D721Med (cell line): ENCODE results near the gene ST6GAL1.

ENCODE experiments used
- DNase-seq: peaks from one replicate; pipeline ENCODE4 v3.0.0; 2011; ENCODE audit warnings: low spot score; ENCODE audit not compliant: insufficient read length
- FAIRE-seq: peaks from 2 replicates; lab custom pipeline; 2011; peaks lifted over from hg19 to GRCh38; lab: Jason Lieb, UNC
- TF ChIP-seq, protein P1 (sequence below): IDR thresholded peaks from 2 replicates; pipeline ENCODE4 v1.5.1; 2012; ENCODE audit warnings: mild to moderate bottlenecking, control low read depth; ENCODE audit not compliant: insufficient read depth; ENCODE audit errors: missing control alignments

Gene ST6GAL1

DNA sequence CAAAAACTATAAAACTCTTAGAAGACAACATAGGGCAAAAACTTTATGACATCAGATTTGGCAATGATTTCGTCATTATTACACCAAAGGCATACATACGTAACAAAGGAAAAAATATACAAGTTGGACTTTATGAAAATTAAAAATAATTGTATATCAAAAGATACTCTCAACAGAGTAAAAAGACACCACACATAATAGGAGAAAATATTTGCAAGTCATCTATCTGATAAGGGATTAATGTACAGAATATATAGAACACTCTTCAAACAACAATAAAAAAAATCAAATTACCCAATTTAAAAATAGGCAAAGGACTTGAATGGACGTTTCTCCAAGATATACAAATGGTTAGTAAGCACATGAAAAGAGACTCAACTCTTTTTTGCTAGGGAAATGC is 131.4 kb downstream of the ST6GAL1 start:
- no peak for FAIRE-seq
- no peak for DNase-seq
- TF ChIP-seq, protein P1, sequence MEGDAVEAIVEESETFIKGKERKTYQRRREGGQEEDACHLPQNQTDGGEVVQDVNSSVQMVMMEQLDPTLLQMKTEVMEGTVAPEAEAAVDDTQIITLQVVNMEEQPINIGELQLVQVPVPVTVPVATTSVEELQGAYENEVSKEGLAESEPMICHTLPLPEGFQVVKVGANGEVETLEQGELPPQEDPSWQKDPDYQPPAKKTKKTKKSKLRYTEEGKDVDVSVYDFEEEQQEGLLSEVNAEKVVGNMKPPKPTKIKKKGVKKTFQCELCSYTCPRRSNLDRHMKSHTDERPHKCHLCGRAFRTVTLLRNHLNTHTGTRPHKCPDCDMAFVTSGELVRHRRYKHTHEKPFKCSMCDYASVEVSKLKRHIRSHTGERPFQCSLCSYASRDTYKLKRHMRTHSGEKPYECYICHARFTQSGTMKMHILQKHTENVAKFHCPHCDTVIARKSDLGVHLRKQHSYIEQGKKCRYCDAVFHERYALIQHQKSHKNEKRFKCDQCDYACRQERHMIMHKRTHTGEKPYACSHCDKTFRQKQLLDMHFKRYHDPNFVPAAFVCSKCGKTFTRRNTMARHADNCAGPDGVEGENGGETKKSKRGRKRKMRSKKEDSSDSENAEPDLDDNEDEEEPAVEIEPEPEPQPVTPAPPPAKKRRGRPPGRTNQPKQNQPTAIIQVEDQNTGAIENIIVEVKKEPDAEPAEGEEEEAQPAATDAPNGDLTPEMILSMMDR = no peak

DNA sequence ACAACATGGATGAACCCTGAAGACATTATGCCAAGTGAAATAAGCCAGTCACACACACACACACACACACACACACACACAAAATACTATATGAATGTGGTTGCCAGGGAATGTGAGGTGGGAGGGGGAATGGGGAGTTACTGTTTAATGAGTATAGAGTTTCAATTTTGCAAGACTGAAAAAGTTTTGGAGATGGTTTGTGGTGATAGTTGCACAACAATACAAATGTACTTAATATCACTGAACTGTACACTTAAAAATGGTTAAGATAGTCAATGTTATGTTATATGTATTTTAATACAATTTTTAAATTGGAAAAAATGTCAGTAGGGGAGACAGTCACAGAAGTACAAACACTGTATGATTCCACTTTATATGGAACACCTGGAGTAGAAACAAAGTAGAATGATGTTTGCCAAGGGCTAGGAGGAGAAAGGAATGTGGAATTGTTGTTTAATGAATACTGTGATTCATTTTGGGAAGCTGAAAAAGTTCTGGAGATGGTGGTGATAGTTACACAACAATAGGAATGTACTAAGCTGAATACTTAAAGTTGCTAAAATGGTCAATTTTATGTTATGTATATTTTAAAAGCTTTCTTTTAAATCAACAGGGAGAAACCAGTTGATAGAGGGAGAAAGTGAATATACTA is 132.3 kb downstream of the ST6GAL1 start:
- DNase-seq = no peak

DNA sequence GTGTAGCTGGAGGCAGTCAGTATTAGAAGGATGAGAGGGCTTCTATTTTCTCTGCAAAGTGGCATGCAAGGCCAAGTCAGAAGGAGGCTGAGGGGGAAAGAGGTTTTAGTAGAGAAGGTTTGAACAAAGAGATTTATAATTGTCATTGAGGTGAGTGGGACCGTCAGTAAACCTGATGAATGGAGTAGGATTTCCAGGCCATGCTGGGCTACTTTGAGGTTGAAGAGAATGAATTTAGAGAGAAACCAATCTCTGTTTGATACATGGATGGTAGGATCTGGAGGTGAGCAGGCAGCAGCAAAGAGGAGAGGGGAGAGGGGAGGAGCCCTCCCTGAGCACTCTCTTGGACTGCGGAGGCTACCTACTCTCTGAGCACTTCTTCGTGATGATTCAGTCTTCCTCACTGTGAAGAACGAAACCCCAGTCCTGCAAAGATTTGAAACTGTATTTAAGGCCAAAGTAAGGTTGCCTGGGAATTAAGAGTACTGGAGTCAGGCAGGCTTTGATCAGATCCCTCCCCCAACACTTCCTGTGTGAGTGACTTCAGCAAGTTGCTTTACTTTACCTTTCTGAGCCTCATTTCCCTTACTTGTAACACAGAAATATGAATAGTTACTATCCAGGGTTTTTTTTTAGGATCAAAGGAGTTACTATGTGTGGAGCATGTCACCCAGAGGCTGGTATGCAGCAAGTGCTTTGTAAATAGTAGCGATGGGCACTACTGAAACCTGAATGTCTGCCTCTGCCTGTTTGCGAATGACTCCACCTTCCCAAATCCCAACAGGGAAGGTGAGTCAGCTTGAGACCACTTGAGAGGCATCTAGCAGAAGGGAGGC is 133.2 kb downstream of the ST6GAL1 start:
- FAIRE-seq (no peak), DNase-seq (no peak)
- TF ChIP-seq, protein P1 = no peak

More for the DNA sequence above, 132.3 kb downstream of the ST6GAL1 start:
- FAIRE-seq = no peak
- TF ChIP-seq, protein P1 = no peak

DNA sequence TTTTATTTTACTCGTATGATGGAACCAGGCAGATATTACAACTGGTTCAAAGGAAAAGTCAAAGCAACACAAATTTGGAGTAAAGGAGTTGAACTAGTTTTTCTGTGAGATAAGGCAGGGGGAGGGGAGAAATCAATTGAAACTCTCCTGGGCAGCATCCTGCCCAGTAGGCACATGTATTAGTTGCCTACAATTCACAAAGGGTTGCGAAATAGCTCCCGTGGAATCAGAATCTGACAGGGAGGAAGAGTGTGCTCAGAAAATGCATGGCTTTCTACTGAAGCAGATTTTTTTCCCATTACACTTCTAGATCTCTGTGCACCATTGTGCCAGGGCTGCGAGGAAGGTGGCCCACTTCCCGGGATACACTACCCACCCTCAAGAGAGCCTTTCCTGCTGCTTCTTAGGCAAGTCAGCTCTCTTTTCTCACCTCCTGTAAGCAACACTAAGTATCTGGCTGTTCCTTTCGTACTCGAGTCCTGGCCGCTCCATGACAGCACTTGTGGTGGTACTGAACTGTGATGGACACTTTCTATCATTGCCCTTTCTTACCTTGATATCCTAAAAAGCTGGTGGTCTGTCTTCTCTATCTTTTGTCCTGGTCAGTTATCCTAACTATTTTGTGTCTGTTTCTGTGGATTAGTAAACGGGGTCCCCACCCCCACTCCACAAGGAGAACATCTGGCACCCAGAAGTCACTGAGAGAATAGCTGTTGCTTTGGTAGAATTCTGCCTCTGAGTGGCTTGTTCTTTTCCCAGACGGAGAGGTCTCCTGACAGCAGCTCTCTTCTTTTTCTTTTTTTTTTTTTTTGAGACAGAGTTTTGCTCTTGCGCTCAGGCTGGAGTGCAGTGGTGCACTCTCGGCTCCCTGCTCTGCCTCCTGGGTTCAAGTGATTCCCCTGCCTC is 134.1 kb downstream of the ST6GAL1 start:
- FAIRE-seq (no peak), DNase-seq (no peak)
- TF ChIP-seq, protein P1 = no peak

DNA sequence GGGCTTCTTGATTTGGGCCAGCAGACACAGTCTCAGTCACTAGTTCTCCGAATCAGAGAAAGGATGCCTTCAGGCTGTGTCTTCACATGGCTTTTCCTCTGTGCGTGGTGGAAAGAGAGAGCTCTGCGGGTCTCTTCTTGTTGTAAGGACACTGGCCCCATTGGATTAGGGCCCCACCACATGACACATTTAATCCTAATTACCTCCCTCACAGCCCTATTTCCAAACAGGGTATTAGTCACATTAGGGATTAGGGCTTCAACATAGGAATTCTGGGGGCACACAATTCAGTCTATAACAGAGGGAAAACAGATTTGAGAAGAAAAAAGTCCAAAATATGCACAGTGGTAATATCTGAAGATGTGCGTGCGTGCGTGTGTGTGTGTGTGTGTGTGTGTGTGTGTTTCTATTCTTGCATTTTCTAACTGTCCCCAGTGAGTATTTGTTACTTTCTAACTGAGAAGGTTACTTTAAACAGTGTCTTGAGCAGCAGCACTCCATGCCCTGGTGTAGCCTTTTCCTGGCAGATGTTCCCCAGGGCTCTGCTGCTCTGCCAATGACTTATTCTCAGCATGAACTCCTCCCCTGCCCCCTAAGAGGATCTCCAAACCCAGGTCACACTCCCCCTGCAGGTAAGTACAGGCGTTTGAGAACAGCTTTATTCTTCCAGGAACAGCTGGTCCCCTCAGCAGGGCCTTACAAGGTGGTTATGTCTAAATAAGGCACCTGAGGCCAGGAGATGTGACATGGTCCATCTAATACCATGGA is 136.1 kb downstream of the ST6GAL1 start:
- no peak for DNase-seq
- TF ChIP-seq, protein P1 = peak; percentile 37
- FAIRE-seq = no peak

DNA sequence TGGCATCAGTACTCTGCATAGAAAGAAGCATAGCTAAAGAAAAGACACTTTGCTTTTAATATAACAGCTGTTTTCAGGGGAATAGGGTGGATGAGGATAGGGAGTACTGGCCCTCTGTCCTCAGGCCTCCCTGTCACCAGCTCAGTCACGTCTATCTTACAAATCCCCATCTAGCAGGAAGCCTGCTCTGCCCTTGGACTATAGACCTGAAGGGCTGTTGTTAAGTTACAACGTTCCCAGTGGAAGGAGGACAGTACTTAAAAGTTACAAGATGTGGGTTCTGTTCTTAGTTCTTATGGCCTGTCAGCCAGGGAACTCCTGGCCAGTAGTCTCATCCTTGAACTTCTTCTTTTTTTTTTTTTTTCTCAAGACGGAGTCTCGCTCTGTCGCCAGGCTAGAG is 138.5 kb downstream of the ST6GAL1 start:
- no peak for FAIRE-seq
- no peak for DNase-seq
- TF ChIP-seq, protein P1 = no peak
